Measurements from ENCODE around the gene TUBA8.

DNA sequence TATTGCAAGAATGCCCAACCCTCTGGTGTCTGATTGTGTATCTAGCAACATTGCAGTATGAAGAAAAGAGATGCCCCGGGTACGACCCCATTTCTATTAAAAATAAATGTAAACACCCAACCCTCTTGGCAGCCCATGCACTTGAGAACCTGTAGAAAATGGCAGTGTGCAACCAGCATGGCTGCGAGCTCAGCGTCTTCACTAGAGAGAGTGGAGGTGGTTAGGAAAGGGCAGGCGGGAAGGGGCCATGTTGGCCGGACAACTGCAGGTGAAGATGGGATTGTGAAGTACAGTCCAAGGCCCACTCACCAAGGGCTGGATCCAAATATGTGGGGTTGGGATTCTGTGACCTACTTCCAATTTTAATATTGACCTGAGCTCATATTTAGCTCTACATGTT is 16.9 kb upstream of the TUBA8 start:
- TF ChIP-seq TEAD4 (IDR thresholded peaks at IDR 0.05) (no peak), CREB1 (IDR thresholded peaks at IDR 0.05; ENCODE audit: low read depth) (no peak), RAD21 (IDR thresholded peaks at IDR 0.05; ENCODE audit: low read depth) (no peak), REST (IDR thresholded peaks at IDR 0.05; ENCODE audit: low read depth) (no peak), EP300 (IDR thresholded peaks at IDR 0.05; ENCODE audit: borderline replicate concordance) (no peak), MAX (IDR thresholded peaks at IDR 0.05) (no peak), YY1 (IDR thresholded peaks at IDR 0.05; ENCODE audit: low read depth) (no peak), EGR1 (IDR thresholded peaks at IDR 0.05) (no peak)
- TF ChIP-seq, protein P1, sequence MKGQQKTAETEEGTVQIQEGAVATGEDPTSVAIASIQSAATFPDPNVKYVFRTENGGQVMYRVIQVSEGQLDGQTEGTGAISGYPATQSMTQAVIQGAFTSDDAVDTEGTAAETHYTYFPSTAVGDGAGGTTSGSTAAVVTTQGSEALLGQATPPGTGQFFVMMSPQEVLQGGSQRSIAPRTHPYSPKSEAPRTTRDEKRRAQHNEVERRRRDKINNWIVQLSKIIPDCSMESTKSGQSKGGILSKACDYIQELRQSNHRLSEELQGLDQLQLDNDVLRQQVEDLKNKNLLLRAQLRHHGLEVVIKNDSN (IDR thresholded peaks at IDR 0.05): no peak
